H1 (cell line): Measurements from ENCODE around the gene SCCPDH. TPM values are rescaled to one million over a fixed set of nuclear protein-coding genes. Genes with fewer than 3 reads are reported as not detected.

Experiments used
- BACH1 ChIP-seq: IDR thresholded peaks from 2 replicates; pipeline ENCODE4 v1.6.1; 2012; ENCODE audit warnings: low read length, improper control_type of control experiment
- CBX8 ChIP-seq: fragments of 300-800, 300-1000 bp; sonication (generic); IDR thresholded peaks from 2 replicates; pipeline ENCODE4 v1.7.1; 2016; ENCODE audit warnings: low read depth, low read length, borderline replicate concordance
- KDM1A ChIP-seq: fragments of 200-600, 300-600 bp; sonication (generic); IDR thresholded peaks from 2 replicates; pipeline ENCODE4 v1.7.1; 2016; ENCODE audit warnings: mild to moderate bottlenecking, low read length, borderline replicate concordance
- RXRA ChIP-seq: IDR thresholded peaks from 2 replicates; pipeline ENCODE4 v1.6.1; 2011; ENCODE audit warnings: low read depth, mild to moderate bottlenecking, low read length, moderate library complexity; ENCODE audit not compliant: insufficient read depth
- polyA plus RNA-seq, 7 experiments: library from polyadenylated mRNA; depleted of rRNA in 3 of 7; stranded (reverse) in 5 of 7; unstranded in 2 of 7; fragments of >200 nt in 5 of 7; fragments of 200-250 nt in 2 of 7; gene quantifications; 1 replicate in 5 of 7; 2 replicates in 1 of 7; 4 replicates in 1 of 7; pipeline versions ENCODE4 v1.2.1 to v1.2.3, GENCODE V29; 2011 to 2013; ENCODE audit warnings: missing spikeins in 2 of 7, mixed read lengths in 2 of 7
- total RNA-seq: library from RNA; stranded (reverse); fragmentation: NEBNext Ultra II Directional; extraction: Animal tissue kit (Norgen Biotek cat#: 25700); gene quantifications from 2 replicates; pipeline ENCODE4 v1.2.1, GENCODE V29; 2021

The SCCPDH gene
- total and polyA plus RNA-seq, 2 of the 8 experiments (the other 6 are each of a cell fraction or from before 2014, with no cell fraction given): 9.5 to 17.0 TPM

DNA sequence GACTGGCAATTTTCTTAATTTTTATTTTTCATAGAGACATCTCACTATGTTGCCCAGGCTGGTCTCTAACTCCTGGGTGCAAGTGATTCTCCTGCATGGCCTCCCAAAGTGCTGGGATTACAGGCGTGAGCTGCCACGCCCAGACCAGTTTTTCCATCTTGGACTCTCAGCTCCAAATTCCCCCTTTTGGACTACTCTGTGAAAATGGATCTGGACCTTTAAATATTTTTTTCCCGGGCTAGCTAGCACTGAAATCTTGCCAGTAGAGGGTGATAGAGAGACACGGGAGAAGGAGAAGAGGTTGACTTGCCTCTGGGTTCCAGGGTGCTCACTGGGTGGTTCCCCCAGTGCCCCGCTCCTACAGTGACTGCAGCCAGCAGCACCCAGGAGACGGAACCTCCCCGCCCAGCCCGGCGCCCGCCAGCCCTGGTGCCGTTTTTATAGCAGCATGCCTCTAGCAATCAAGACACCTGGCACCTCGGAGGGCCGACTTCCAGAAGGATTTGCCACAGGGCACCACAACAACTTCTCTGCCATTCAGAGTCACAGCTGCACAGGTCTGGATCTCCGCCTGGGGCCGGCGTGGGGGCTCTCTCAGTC lies 34.7 kb upstream of the SCCPDH start (continued):
- TF ChIP-seq BACH1 (no peak), RXRA (no peak), KDM1A (no peak), CBX8 (no peak)
